Ovary (tissue), 3 donors: ENCODE results near the gene TNFRSF6B.

Experiments
- CTCF ChIP-seq, 3 donors: fragments of 450-650 bp in 2 of 3; fragments of 200-600 bp in 1 of 3; IDR thresholded peaks; one replicate each; pipeline versions ENCODE4 v1.5.1 to v1.8.0; 2016 to 2022; ENCODE audit warnings: antibody characterized with exemption in 3 of 3, mild to moderate bottlenecking in 1 of 3
- EP300 ChIP-seq: sonication (generic); formaldehyde crosslinking; IDR thresholded peaks from one replicate; pipeline ENCODE4 v1.6.1; 2017; ENCODE audit warnings: antibody characterized with exemption
- POLR2A ChIP-seq: fragments of 450-650 bp; IDR thresholded peaks from one replicate; pipeline ENCODE4 v1.6.1; 2017; ENCODE audit warnings: antibody characterized with exemption, mild to moderate bottlenecking, moderate library complexity
- donor health status: DM: no; HTN: no; CAD: no.

GRCh38 chr20:63686492-63687321 is 9.7 kb upstream of the TNFRSF6B start:
- TF ChIP-seq CTCF (IDR thresholded peaks at IDR 0.05) = no peak
- TF ChIP-seq EP300 = peak; percentile 65
- TF ChIP-seq POLR2A = no peak
